ENCODE data around the gene ZNF366. TPM values are rescaled to one million over a fixed set of nuclear protein-coding genes. Genes with fewer than 3 reads are reported as not detected.

The ZNF366 gene
- total and polyA plus RNA-seq, 9 donors: 0.83 to 3.5 (median 1.6) TPM

- Histone ChIP-seq H3K4me1 (ENCODE audit: insufficient read depth) (no peaks in the 10 kb centered on the region), H3K36me3 (no peaks in the 10 kb centered on the region), H3K4me3 (no peak overlapping the region), H3K9me3 (no peaks in the 10 kb centered on the region), H3K27me3 (no peaks in the 10 kb centered on the region), H3K27ac (no peak overlapping the region)
- WGBS, 3 donors: 68 to 73% (median 69%) methylated on average over 5 of the region's 5 CpGs
- TF ChIP-seq, protein P1, sequence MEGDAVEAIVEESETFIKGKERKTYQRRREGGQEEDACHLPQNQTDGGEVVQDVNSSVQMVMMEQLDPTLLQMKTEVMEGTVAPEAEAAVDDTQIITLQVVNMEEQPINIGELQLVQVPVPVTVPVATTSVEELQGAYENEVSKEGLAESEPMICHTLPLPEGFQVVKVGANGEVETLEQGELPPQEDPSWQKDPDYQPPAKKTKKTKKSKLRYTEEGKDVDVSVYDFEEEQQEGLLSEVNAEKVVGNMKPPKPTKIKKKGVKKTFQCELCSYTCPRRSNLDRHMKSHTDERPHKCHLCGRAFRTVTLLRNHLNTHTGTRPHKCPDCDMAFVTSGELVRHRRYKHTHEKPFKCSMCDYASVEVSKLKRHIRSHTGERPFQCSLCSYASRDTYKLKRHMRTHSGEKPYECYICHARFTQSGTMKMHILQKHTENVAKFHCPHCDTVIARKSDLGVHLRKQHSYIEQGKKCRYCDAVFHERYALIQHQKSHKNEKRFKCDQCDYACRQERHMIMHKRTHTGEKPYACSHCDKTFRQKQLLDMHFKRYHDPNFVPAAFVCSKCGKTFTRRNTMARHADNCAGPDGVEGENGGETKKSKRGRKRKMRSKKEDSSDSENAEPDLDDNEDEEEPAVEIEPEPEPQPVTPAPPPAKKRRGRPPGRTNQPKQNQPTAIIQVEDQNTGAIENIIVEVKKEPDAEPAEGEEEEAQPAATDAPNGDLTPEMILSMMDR (IDR thresholded peaks at IDR 0.05): no peak
- TF ChIP-seq POLR2A (IDR thresholded peaks at IDR 0.05): no peak
- TF ChIP-seq EP300 (IDR thresholded peaks at IDR 0.05): no peak
- no peak for DNase-seq
- intact Hi-C loops (cut with DNase I): no loop called here
These were observed 44.9 kb upstream of the ZNF366 start for GRCh38 chr5:72552041-72552557.

GRCh38 chr5:72550595-72550994 is 43.4 kb upstream of the ZNF366 start:
- WGBS, 3 donors: 91 to 96% (median 91%) methylated on average over 5 of the region's 5 CpGs
- intact Hi-C loops (cut with DNase I): no loop called here
- Histone ChIP-seq H3K27ac (no peak overlapping the region), H3K9me3 (no peaks in the 10 kb centered on the region), H3K4me3 (no peak overlapping the region), H3K36me3 (no peaks in the 10 kb centered on the region), H3K4me1 (ENCODE audit: insufficient read depth) (no peaks in the 10 kb centered on the region), H3K27me3 (no peaks in the 10 kb centered on the region)
- DNase-seq: no peak
- TF ChIP-seq, protein P1 (IDR thresholded peaks at IDR 0.05): no peak
- TF ChIP-seq POLR2A (IDR thresholded peaks at IDR 0.05) (no peak), EP300 (IDR thresholded peaks at IDR 0.05) (no peak)

DNA sequence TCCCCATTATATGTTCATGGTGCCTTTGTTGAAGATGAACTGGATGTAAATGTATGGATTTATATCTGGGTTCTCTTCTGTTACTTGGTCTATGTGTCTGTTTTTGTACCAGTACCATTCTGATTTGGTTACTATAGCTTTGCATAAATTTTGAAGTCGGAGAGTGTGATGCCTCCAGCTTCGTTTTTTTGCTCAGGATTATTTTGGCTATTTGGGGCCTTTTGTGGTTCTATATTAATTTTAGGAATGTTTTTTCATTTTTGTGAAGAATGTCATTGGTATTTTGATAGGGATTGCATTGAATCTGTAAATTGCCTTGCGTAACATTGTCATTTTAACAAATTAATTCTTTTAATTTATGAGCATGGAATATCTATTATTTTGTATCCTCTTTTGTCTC is 36.6 kb upstream of the ZNF366 start:
- intact Hi-C loops (cut with DNase I): no loop called here
- no peaks in the 10 kb centered on the region for H3K36me3 ChIP-seq
- 50 to 79% (median 51%) methylated on average over 3 of the region's 3 CpGs for WGBS, 3 donors

DNA sequence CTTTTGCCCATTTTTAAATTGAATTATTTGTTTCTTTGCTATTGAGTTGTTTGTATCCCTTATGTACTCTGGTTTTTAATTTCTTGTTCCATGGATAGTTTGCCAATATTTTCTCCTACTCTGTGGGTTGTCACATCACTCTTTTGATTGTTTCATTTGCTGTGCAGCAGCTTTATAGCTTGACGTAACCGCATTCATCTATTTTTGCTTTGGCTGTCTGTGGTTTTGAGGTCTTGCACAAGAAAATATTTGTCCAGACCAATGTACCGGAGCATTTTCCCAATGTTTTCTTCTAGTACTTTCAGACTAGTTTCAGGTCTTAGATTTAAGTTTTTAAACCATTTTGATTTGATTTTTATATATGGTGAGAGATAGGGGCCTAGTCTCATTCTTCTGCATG is 36.2 kb upstream of the ZNF366 start:
- intact Hi-C loops (cut with DNase I): no loop called here
- TF ChIP-seq EP300 (IDR thresholded peaks at IDR 0.05) (no peak), POLR2A (IDR thresholded peaks at IDR 0.05) (no peak)
- TF ChIP-seq, protein P1 (IDR thresholded peaks at IDR 0.05): no peak
- no peaks in the 10 kb centered on the region for H3K9me3 ChIP-seq
- H3K27me3 ChIP-seq: no peaks in the 10 kb centered on the region
- H3K36me3 ChIP-seq: no peaks in the 10 kb centered on the region
- WGBS, 3 donors: 65 to 79% (median 73%) methylated on average over 3 of the region's 3 CpGs
- no peak for DNase-seq
- no peak overlapping the region for H3K4me3 ChIP-seq
- no peaks in the 10 kb centered on the region for H3K4me1 ChIP-seq (ENCODE audit: insufficient read depth)
- no peak overlapping the region for H3K27ac ChIP-seq

More for the DNA sequence above, 36.6 kb upstream of the ZNF366 start:
- Histone ChIP-seq H3K9me3 (no peaks in the 10 kb centered on the region), H3K27ac (no peak overlapping the region), H3K27me3 (no peaks in the 10 kb centered on the region), H3K4me3 (no peak overlapping the region), H3K4me1 (ENCODE audit: insufficient read depth) (no peaks in the 10 kb centered on the region)
- TF ChIP-seq POLR2A (IDR thresholded peaks at IDR 0.05): no peak
- no peak for DNase-seq

GRCh38 chr5:72542695-72543094 is 35.5 kb upstream of the ZNF366 start:
- TF ChIP-seq POLR2A (IDR thresholded peaks at IDR 0.05): no peak
- TF ChIP-seq, protein P1 (IDR thresholded peaks at IDR 0.05): no peak
- no peak for TF ChIP-seq EP300 (IDR thresholded peaks at IDR 0.05)
- Histone ChIP-seq H3K27me3 (no peaks in the 10 kb centered on the region), H3K36me3 (no peaks in the 10 kb centered on the region), H3K9me3 (no peaks in the 10 kb centered on the region), H3K4me3 (no peak overlapping the region), H3K4me1 (ENCODE audit: insufficient read depth) (no peaks in the 10 kb centered on the region), H3K27ac (no peak overlapping the region)
- intact Hi-C loops (cut with DNase I): no loop called here
- 86 to 95% (median 94%) methylated on average over 1 of the region's 1 CpG for WGBS, 3 donors
- DNase-seq: no peak

Measured in ovary (tissue), 9 donors.